ENCODE results near the gene TRA2A. TPM values are rescaled to one million over a fixed set of nuclear protein-coding genes. Genes with fewer than 3 reads are reported as not detected.

The TRA2A gene
- total RNA-seq, 5 donors from 2014 or later (not counting 1 experiment from before 2014, with no cell fraction given), result 105 to 246 (median 119) TPM

- peak in 1 of 35 experiments; percentile 45 for DNase-seq
- no peak overlapping the region for H3K4me3 ChIP-seq (ENCODE audit: control insufficient read depth in 1 of 2, extremely low read depth in 1 of 2, low read length in 1 of 2)
- ATAC-seq (replicated peaks in 1 of 4), result peak in 1 of 4 experiments; percentile 28
- no peaks in the 10 kb centered on the region for H3K36me3 Mint-ChIP-seq
- H3K27ac ChIP-seq (ENCODE audit: low read length), result no peak overlapping the region
- CTCF ChIA-PET, result interaction anchor here (0.5 to 3.2 kb wide), 5 partner anchors 10 to 1225 kb away, joined by 3 to 22 read pairs (median 3); no protein-coding TSS in a partner anchor
- no peak overlapping the region for H3K4me3 Mint-ChIP-seq
- H3K9me3 ChIP-seq, result no peaks in the 10 kb centered on the region
- no peaks in the 10 kb centered on the region for H3K27me3 Mint-ChIP-seq
- H3K4me1 Mint-ChIP-seq, result peaks cover 7 to 15% (median 12%) of the 10 kb centered on the region in 3 donors
- H3K27ac Mint-ChIP-seq, result peak overlapping the region in 1 of 2 donors; percentile 11
- H3K27me3 ChIP-seq (replicated peaks in 1 of 2; ENCODE audit: control insufficient read depth in 2 of 2, extremely low read depth in 1 of 2, insufficient read depth in 2 of 2, low read length in 1 of 2), result no peaks in the 10 kb centered on the region
- POLR2A ChIA-PET, result no interaction called here
- H3K36me3 ChIP-seq (ENCODE audit: control insufficient read depth in 2 of 2, extremely low read depth in 1 of 2, insufficient read depth in 1 of 2, low read length in 1 of 2), result no peaks in the 10 kb centered on the region
- H3K4me1 ChIP-seq (ENCODE audit: control insufficient read depth in 1 of 2, extremely low read depth in 1 of 2, insufficient read depth in 2 of 2, low read length in 2 of 2), result peaks cover 4 to 6% of the 10 kb centered on the region in 2 experiments
- 80% methylated on average over 1 of the region's 2 CpGs for WGBS (ENCODE audit: insufficient coverage)
- H3K9me3 Mint-ChIP-seq, result no peaks in the 10 kb centered on the region
These were observed 13.2 kb upstream of the TRA2A start for GRCh38 chr7:23544913-23545354.

DNA sequence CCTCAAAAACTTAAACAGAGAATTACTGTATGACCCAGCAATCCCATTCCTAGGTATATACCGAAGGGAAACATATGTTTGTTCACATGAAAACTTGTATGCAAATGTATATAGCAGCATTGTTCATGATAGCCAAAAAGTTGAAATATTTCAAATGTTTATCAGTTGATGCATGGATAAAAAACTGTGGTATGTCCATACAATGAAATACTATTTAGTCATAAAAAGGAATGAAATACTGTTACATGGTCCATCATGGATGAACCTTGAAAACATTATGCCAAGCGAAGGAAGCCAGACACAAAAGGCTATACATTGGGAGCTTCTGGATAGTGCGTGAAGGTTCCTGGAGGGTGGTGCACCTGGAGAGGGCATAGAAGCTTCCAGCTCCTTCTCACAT is 11.0 kb upstream of the TRA2A start:
- ChIA-PET POLR2A (no interaction called here), CTCF (interaction anchor here (0.5 to 1.3 kb wide), 4 partner anchors 19 to 343 kb away, joined by 3 to 6 read pairs (median 3); no protein-coding TSS in a partner anchor)
- H3K4me3 ChIP-seq (ENCODE audit: control insufficient read depth in 1 of 2, extremely low read depth in 1 of 2, low read length in 1 of 2), result no peak overlapping the region
- peaks cover 11 to 19% of the 10 kb centered on the region in 2 experiments for H3K4me1 ChIP-seq (ENCODE audit: control insufficient read depth in 1 of 2, extremely low read depth in 1 of 2, insufficient read depth in 2 of 2, low read length in 2 of 2)
- Mint-ChIP-seq H3K36me3 (no peaks in the 10 kb centered on the region), H3K9me3 (no peaks in the 10 kb centered on the region), H3K4me3 (no peak overlapping the region), H3K27me3 (no peaks in the 10 kb centered on the region), H3K27ac (no peak overlapping the region), H3K4me1 (peaks cover 18 to 26% (median 23%) of the 10 kb centered on the region in 3 donors)
- H3K27me3 ChIP-seq (replicated peaks in 1 of 2; ENCODE audit: control insufficient read depth in 2 of 2, extremely low read depth in 1 of 2, insufficient read depth in 2 of 2, low read length in 1 of 2), result no peaks in the 10 kb centered on the region
- H3K9me3 ChIP-seq, result no peaks in the 10 kb centered on the region
- ATAC-seq (replicated peaks in 1 of 4) (no peak), DNase-seq (no peak)
- WGBS (ENCODE audit: insufficient coverage), result no CpG with 5 or more reads among the region's 3 CpGs
- H3K36me3 ChIP-seq (ENCODE audit: control insufficient read depth in 2 of 2, extremely low read depth in 1 of 2, insufficient read depth in 1 of 2, low read length in 1 of 2), result no peaks in the 10 kb centered on the region
- no peak overlapping the region for H3K27ac ChIP-seq (ENCODE audit: low read length)

DNA sequence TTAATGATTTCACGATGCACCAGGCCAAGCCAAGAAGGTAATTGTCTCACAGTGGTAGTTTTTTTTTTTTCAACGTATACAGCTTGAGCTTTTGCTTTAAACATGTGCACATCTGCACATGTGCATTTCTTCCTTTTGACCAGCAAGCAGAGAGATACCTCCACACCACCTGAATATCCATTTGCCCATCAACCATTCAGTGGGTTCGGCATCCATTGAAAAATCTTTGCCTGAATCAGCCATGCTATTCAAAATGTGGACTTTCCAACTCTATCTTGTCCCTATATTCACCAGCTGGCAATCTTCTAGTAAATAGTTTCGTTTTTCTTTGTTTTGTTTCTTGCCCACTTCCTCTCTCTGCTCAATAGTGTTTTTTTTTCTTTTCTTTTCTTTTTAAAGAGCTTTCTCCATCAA is 7.7 kb upstream of the TRA2A start:
- H3K4me1 ChIP-seq (ENCODE audit: control insufficient read depth in 1 of 2, extremely low read depth in 1 of 2, insufficient read depth in 2 of 2, low read length in 2 of 2), result peaks cover 11 to 19% of the 10 kb centered on the region in 2 experiments
- whole genome bisulfite sequencing (ENCODE audit: insufficient coverage), result 38% methylated on average over 1 of the region's 4 CpGs
- no peaks in the 10 kb centered on the region for H3K36me3 ChIP-seq (ENCODE audit: control insufficient read depth in 2 of 2, extremely low read depth in 1 of 2, insufficient read depth in 1 of 2, low read length in 1 of 2)
- Mint-ChIP-seq H3K36me3 (no peaks in the 10 kb centered on the region), H3K4me1 (peaks cover 16 to 18% (median 17%) of the 10 kb centered on the region in 3 donors), H3K27ac (peak overlapping the region; percentile 89 to 97), H3K9me3 (no peaks in the 10 kb centered on the region), H3K4me3 (peak overlapping the region; percentile 48 to 61 (median 58)), H3K27me3 (no peaks in the 10 kb centered on the region)
- POLR2A ChIA-PET, result interaction anchor here (0.5 to 1.7 kb wide), 13 partner anchors 9 to 433 kb away, joined by 3 to 16 read pairs (median 4); no protein-coding TSS in a partner anchor
- ATAC-seq (replicated peaks in 1 of 4) (peak; percentile 79 to 92 (median 88)), DNase-seq (peak in 1 of 35 experiments; percentile 37)
- H3K27me3 ChIP-seq (replicated peaks in 1 of 2; ENCODE audit: control insufficient read depth in 2 of 2, extremely low read depth in 1 of 2, insufficient read depth in 2 of 2, low read length in 1 of 2), result no peaks in the 10 kb centered on the region
- peak overlapping the region in 1 of 2 donors; percentile 29 for H3K4me3 ChIP-seq (ENCODE audit: control insufficient read depth in 1 of 2, extremely low read depth in 1 of 2, low read length in 1 of 2)
- CTCF ChIA-PET, result interaction anchor here (0.5 to 1.9 kb wide), 18 partner anchors 9 to 1286 kb away, joined by 3 to 10 read pairs (median 3); partner anchors contain the start of genes FAM221A (in 1 of the 2) and STK31 (in 1 of the 2)
- peak overlapping the region; percentile 73 for H3K27ac ChIP-seq (ENCODE audit: low read length)
- H3K9me3 ChIP-seq, result no peaks in the 10 kb centered on the region

- H3K27ac Mint-ChIP-seq, result no peak overlapping the region
These were observed 6.5 kb upstream of the TRA2A start for GRCh38 chr7:23538301-23538700.

DNA sequence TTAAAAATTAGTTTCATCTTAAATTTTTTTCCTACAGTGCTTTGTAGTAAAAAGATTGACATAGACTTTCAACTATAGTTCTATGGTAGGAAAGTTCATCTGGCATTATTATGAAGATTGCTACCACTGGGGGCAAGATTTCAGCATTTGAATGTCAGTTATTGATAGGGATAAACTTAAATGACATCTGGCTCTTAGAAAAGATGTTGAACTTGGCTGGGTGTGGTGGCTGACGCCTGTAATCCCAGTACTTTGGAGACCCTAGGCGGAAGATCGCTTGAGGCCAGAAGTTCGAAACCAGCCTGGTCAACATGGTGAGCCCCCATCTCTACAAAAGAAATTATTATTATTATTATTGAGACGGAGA is 1.4 kb upstream of the TRA2A start:
- Histone ChIP-seq H3K36me3 (ENCODE audit: control insufficient read depth in 2 of 2, extremely low read depth in 1 of 2, insufficient read depth in 1 of 2, low read length in 1 of 2) (no peaks in the 10 kb centered on the region), H3K9me3 (no peaks in the 10 kb centered on the region), H3K27me3 (replicated peaks in 1 of 2; ENCODE audit: control insufficient read depth in 2 of 2, extremely low read depth in 1 of 2, insufficient read depth in 2 of 2, low read length in 1 of 2) (no peaks in the 10 kb centered on the region), H3K27ac (ENCODE audit: low read length) (no peak overlapping the region), H3K4me3 (ENCODE audit: control insufficient read depth in 1 of 2, extremely low read depth in 1 of 2, low read length in 1 of 2) (no peak overlapping the region), H3K4me1 (ENCODE audit: control insufficient read depth in 1 of 2, extremely low read depth in 1 of 2, insufficient read depth in 2 of 2, low read length in 2 of 2) (peaks cover 20 to 27% of the 10 kb centered on the region in 2 experiments)
- WGBS (ENCODE audit: insufficient coverage), result no CpG with 5 or more reads among the region's 5 CpGs
- ChIA-PET CTCF (interaction anchor here (0.6 to 1.2 kb wide), 4 partner anchors 10 to 64 kb away, joined by 3 to 4 read pairs (median 4); partner anchors contain the start of gene CCDC126 (in 1 of the 2)), POLR2A (no interaction called here)
- peaks cover 32 to 38% (median 34%) of the 10 kb centered on the region in 3 donors for H3K4me1 Mint-ChIP-seq
- H3K27me3 Mint-ChIP-seq, result no peaks in the 10 kb centered on the region
- DNase-seq, result no peak
- H3K27ac Mint-ChIP-seq, result peak overlapping the region; percentile 84 to 100
- H3K36me3 Mint-ChIP-seq, result peaks cover 4% of the 10 kb centered on the region
- H3K4me3 Mint-ChIP-seq, result peak overlapping the region in 2 of 3 donors; percentile 64 to 99
- no peaks in the 10 kb centered on the region for H3K9me3 Mint-ChIP-seq
- no peak for ATAC-seq (replicated peaks in 1 of 4)

More at GRCh38 chr7:23538301-23538700, 6.5 kb upstream of the TRA2A start:
- WGBS (ENCODE audit: insufficient coverage), result 100% methylated on average over 2 of the region's 3 CpGs
- H3K4me3 Mint-ChIP-seq, result no peak overlapping the region
- ChIA-PET POLR2A (interaction anchor here in 1 of 2 donors (0.6 kb wide), 1 partner anchor 52 kb away, joined by 3 read pairs; no protein-coding TSS in a partner anchor), CTCF (interaction anchor here in 1 of 2 donors (0.8 kb wide), 1 partner anchor 8 kb away, joined by 3 read pairs; no protein-coding TSS in a partner anchor)
- DNase-seq, result no peak
- no peaks in the 10 kb centered on the region for H3K27me3 Mint-ChIP-seq
- H3K4me1 Mint-ChIP-seq, result peaks cover 16 to 18% (median 18%) of the 10 kb centered on the region in 3 donors
- no peak for ATAC-seq (replicated peaks in 1 of 4)
- H3K9me3 ChIP-seq, result no peaks in the 10 kb centered on the region
- no peak overlapping the region for H3K4me3 ChIP-seq (ENCODE audit: control insufficient read depth in 1 of 2, extremely low read depth in 1 of 2, low read length in 1 of 2)
- H3K36me3 Mint-ChIP-seq, result no peaks in the 10 kb centered on the region
- H3K9me3 Mint-ChIP-seq, result no peaks in the 10 kb centered on the region
- H3K27ac ChIP-seq (ENCODE audit: low read length), result no peak overlapping the region
- H3K27me3 ChIP-seq (replicated peaks in 1 of 2; ENCODE audit: control insufficient read depth in 2 of 2, extremely low read depth in 1 of 2, insufficient read depth in 2 of 2, low read length in 1 of 2), result no peaks in the 10 kb centered on the region
- no peaks in the 10 kb centered on the region for H3K36me3 ChIP-seq (ENCODE audit: control insufficient read depth in 2 of 2, extremely low read depth in 1 of 2, insufficient read depth in 1 of 2, low read length in 1 of 2)
- H3K4me1 ChIP-seq (ENCODE audit: control insufficient read depth in 1 of 2, extremely low read depth in 1 of 2, insufficient read depth in 2 of 2, low read length in 2 of 2), result peaks cover 11 to 19% of the 10 kb centered on the region in 2 experiments

DNA sequence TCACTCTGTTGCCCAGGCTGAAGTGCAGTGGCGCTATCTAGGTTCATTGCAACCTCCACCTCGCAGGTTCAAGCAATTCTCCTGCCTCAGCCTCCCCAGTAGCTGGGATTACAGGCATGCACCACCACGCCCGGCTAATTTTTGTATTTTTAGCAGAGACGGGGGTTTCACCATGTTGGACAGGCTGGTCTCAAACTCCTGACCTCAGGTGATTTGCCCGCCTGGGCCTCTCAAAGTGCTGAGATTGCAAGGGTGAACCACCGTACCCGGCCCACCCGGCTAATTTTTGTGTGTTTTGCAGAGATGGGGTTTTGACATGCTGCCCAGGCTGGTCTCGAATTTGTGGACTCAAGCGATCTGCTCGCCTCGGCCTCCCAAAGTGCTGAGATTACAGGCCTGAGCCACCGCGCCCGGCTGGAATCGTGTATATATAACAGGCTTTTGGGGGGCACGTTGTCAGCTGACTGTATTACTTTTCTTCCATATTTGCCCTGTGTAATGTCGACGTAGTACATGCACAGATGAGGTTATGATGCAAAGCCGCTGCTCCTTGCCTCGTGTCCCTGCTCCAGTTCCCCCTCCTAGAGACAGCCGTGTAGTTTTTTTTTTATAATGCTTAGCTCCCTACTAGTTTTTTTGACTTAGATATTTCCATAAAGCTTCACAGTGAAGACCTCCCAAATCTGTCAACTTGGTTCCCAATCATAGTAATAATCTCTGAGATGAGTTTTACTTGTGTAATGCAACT is 883 bp upstream of the TRA2A start:
- 96% methylated on average over 18 of the region's 23 CpGs for WGBS (ENCODE audit: insufficient coverage)
- H3K4me1 ChIP-seq (ENCODE audit: control insufficient read depth in 1 of 2, extremely low read depth in 1 of 2, insufficient read depth in 2 of 2, low read length in 2 of 2), result peaks cover 20 to 31% of the 10 kb centered on the region in 2 experiments
- ChIA-PET POLR2A (interaction anchor here in 1 of 2 donors (1.1 kb wide), 1 partner anchor 1592 kb away, joined by 3 read pairs; the partner anchor contains the start of gene CYCS), CTCF (interaction anchor here (0.6 to 1.2 kb wide), 5 partner anchors 11 to 65 kb away, joined by 3 to 4 read pairs (median 3); partner anchors contain the start of gene CCDC126 (in 1 of the 2))
- peak overlapping the region; percentile 100 for H3K27ac Mint-ChIP-seq
- no peak overlapping the region for H3K4me3 ChIP-seq (ENCODE audit: control insufficient read depth in 1 of 2, extremely low read depth in 1 of 2, low read length in 1 of 2)
- peak overlapping the region; percentile 99 for H3K27ac ChIP-seq (ENCODE audit: low read length)
- no peaks in the 10 kb centered on the region for H3K9me3 ChIP-seq
- peaks cover 38 to 44% (median 40%) of the 10 kb centered on the region in 3 donors for H3K4me1 Mint-ChIP-seq
- H3K36me3 ChIP-seq (ENCODE audit: control insufficient read depth in 2 of 2, extremely low read depth in 1 of 2, insufficient read depth in 1 of 2, low read length in 1 of 2), result no peaks in the 10 kb centered on the region
- no peaks in the 10 kb centered on the region for H3K27me3 ChIP-seq (replicated peaks in 1 of 2; ENCODE audit: control insufficient read depth in 2 of 2, extremely low read depth in 1 of 2, insufficient read depth in 2 of 2, low read length in 1 of 2)
- ATAC-seq (replicated peaks in 1 of 4) (no peak), DNase-seq (no peak)
- H3K27me3 Mint-ChIP-seq, result no peaks in the 10 kb centered on the region
- no peaks in the 10 kb centered on the region for H3K9me3 Mint-ChIP-seq
- peaks cover 4% of the 10 kb centered on the region for H3K36me3 Mint-ChIP-seq
- peak overlapping the region; percentile 99 to 100 (median 99) for H3K4me3 Mint-ChIP-seq
